Dermis microvascular lymphatic vessel endothelial cell (primary cell): ENCODE data around the gene FLYWCH1. TPM values are rescaled to one million over a fixed set of nuclear protein-coding genes. Genes with fewer than 3 reads are reported as not detected.

Experiments used
- DNase-seq, 2 donors: peaks; one replicate each; pipeline versions ENCODE4 v3.0.0 to v3.0.0-alpha.2; 2010; ENCODE audit warnings: low read depth in 2 of 2
- total RNA-seq: library from RNA; depleted of rRNA; stranded (reverse); fragments of >200 nt; gene quantifications from 2 replicates; pipeline ENCODE4 v1.2.1, GENCODE V29; 2014

FLYWCH1 gene
- total RNA-seq = 19.0 and 26.6 TPM in 2 replicates

- DNase-seq = peak; percentile 95 to 98
Measured at GRCh38 chr16:2911638-2912329, at the start of gene FLYWCH1. Gene FLYWCH1, plus strand, starts transcription at chr16:2911931. Its CDS starts 17,755 bp downstream, at chr16:2929686.

- no peak for DNase-seq
Measured at GRCh38 chr16:2865651-2866050, 46.1 kb upstream of the FLYWCH1 start.

- DNase-seq = no peak
Measured at GRCh38 chr16:2866431-2866830, 45.3 kb upstream of the FLYWCH1 start.

- DNase-seq = no peak
Measured at GRCh38 chr16:2867661-2867986, 44.1 kb upstream of the FLYWCH1 start.

- peak; percentile 84 to 92 for DNase-seq
Measured at GRCh38 chr16:2867987-2868789, 43.5 kb upstream of the FLYWCH1 start.

GRCh38 chr16:2871926-2872325 lies 39.8 kb upstream of the FLYWCH1 start:
- no peak for DNase-seq

- DNase-seq = no peak
Measured at GRCh38 chr16:2874032-2874911, 37.5 kb upstream of the FLYWCH1 start.

GRCh38 chr16:2874912-2875362 lies 36.8 kb upstream of the FLYWCH1 start:
- peak; percentile 32 to 81 for DNase-seq

GRCh38 chr16:2879854-2880508 lies 31.8 kb upstream of the FLYWCH1 start:
- no peak for DNase-seq

- peak in 1 of 2 donors; percentile 14 for DNase-seq
Measured at GRCh38 chr16:2881783-2882649, 29.7 kb upstream of the FLYWCH1 start.

GRCh38 chr16:2882650-2883457 lies 28.9 kb upstream of the FLYWCH1 start, which contains the start of gene FLYWCH2:
Gene FLYWCH2, plus strand, starts transcription at chr16:2883215. Its CDS starts 13,235 bp downstream, at chr16:2896450.
- DNase-seq = peak; percentile 97 to 99

- DNase-seq = no peak
Measured at GRCh38 chr16:2883458-2883908, 28.2 kb upstream of the FLYWCH1 start.

GRCh38 chr16:2884041-2884451 lies 27.7 kb upstream of the FLYWCH1 start:
- DNase-seq = no peak

- no peak for DNase-seq
Measured at GRCh38 chr16:2894231-2894630, 17.5 kb upstream of the FLYWCH1 start.

GRCh38 chr16:2895813-2896212 lies 15.9 kb upstream of the FLYWCH1 start:
- no peak for DNase-seq

- DNase-seq = no peak
Measured at GRCh38 chr16:2896480-2897010, 15.2 kb upstream of the FLYWCH1 start.

GRCh38 chr16:2897110-2897509 lies 14.6 kb upstream of the FLYWCH1 start:
- DNase-seq = no peak

- no peak for DNase-seq
Measured at GRCh38 chr16:2898831-2899563, 12.7 kb upstream of the FLYWCH1 start.
